Measurements from ENCODE around the gene USP9X. TPM values are rescaled to one million over a fixed set of nuclear protein-coding genes. Genes with fewer than 3 reads are reported as not detected.

The USP9X gene
- total and polyA plus RNA-seq, 2 experiments from 2014 or later, result 23.8 to 114 TPM

GRCh38 chrX:41176263-41176662 lies 91.0 kb downstream of the USP9X start:
- no peak for TF ChIP-seq EZH2phosphoT487 (IDR thresholded peaks at IDR 0.05; ENCODE audit: low read depth, severe bottlenecking, unreplicated experiment)
- TF ChIP-seq, protein P1, sequence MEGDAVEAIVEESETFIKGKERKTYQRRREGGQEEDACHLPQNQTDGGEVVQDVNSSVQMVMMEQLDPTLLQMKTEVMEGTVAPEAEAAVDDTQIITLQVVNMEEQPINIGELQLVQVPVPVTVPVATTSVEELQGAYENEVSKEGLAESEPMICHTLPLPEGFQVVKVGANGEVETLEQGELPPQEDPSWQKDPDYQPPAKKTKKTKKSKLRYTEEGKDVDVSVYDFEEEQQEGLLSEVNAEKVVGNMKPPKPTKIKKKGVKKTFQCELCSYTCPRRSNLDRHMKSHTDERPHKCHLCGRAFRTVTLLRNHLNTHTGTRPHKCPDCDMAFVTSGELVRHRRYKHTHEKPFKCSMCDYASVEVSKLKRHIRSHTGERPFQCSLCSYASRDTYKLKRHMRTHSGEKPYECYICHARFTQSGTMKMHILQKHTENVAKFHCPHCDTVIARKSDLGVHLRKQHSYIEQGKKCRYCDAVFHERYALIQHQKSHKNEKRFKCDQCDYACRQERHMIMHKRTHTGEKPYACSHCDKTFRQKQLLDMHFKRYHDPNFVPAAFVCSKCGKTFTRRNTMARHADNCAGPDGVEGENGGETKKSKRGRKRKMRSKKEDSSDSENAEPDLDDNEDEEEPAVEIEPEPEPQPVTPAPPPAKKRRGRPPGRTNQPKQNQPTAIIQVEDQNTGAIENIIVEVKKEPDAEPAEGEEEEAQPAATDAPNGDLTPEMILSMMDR (IDR thresholded peaks at IDR 0.05; ENCODE audit: poor library complexity), result no peak
- no peak for TF ChIP-seq EZH2 (IDR thresholded peaks at IDR 0.05; ENCODE audit: borderline replicate concordance)
- Histone ChIP-seq H3K4me3 (no peak overlapping the region), H3K36me3 (replicated peaks; ENCODE audit: insufficient read depth, low read depth) (no peaks in the 10 kb centered on the region), H2AFZ (no peak overlapping the region), H3K79me2 (peaks cover 26% of the 10 kb centered on the region), H3K9me2 (replicated peaks; ENCODE audit: insufficient read depth) (no peaks in the 10 kb centered on the region), H3K4me2 (no peak overlapping the region), H3K27me3 (no peaks in the 10 kb centered on the region), H4K20me1 (ENCODE audit: insufficient read depth, poor library complexity, severe bottlenecking) (no peaks in the 10 kb centered on the region), H3K4me1 (ENCODE audit: insufficient read depth) (no peaks in the 10 kb centered on the region), H3K27ac (no peak overlapping the region), H3K9me3 (ENCODE audit: low read depth) (no peaks in the 10 kb centered on the region)
- no peak for DNase-seq (ENCODE audit: low spot score)

- Histone ChIP-seq H3K27me3 (no peaks in the 10 kb centered on the region), H3K9me3 (ENCODE audit: low read depth) (no peaks in the 10 kb centered on the region), H3K4me3 (no peak overlapping the region), H3K4me2 (no peak overlapping the region), H3K4me1 (ENCODE audit: insufficient read depth) (no peaks in the 10 kb centered on the region), H3K27ac (no peak overlapping the region), H3K9me2 (replicated peaks; ENCODE audit: insufficient read depth) (no peaks in the 10 kb centered on the region), H4K20me1 (ENCODE audit: insufficient read depth, poor library complexity, severe bottlenecking) (no peaks in the 10 kb centered on the region), H3K79me2 (peaks cover 25% of the 10 kb centered on the region), H3K36me3 (replicated peaks; ENCODE audit: insufficient read depth, low read depth) (no peaks in the 10 kb centered on the region), H2AFZ (no peak overlapping the region)
- DNase-seq (ENCODE audit: low spot score), result no peak
- WGBS (ENCODE audit: low lambda C conversion rate, missing lambda C conversion rate), result 91% methylated on average over 3 of the region's 3 CpGs
- TF ChIP-seq EZH2phosphoT487 (IDR thresholded peaks at IDR 0.05; ENCODE audit: low read depth, severe bottlenecking, unreplicated experiment) (no peak), EZH2 (IDR thresholded peaks at IDR 0.05; ENCODE audit: borderline replicate concordance) (no peak)
- TF ChIP-seq, protein P1 (IDR thresholded peaks at IDR 0.05; ENCODE audit: poor library complexity), result no peak
These were observed 92.1 kb downstream of the USP9X start for GRCh38 chrX:41177297-41177696.

- TF ChIP-seq, protein P1 (IDR thresholded peaks at IDR 0.05; ENCODE audit: poor library complexity), result no peak
- TF ChIP-seq EZH2phosphoT487 (IDR thresholded peaks at IDR 0.05; ENCODE audit: low read depth, severe bottlenecking, unreplicated experiment) (no peak), EZH2 (IDR thresholded peaks at IDR 0.05; ENCODE audit: borderline replicate concordance) (no peak)
- 90% methylated on average over 7 of the region's 7 CpGs for WGBS (ENCODE audit: low lambda C conversion rate, missing lambda C conversion rate)
- Histone ChIP-seq H3K27ac (no peak overlapping the region), H3K4me1 (ENCODE audit: insufficient read depth) (no peaks in the 10 kb centered on the region), H3K79me2 (peaks cover 29% of the 10 kb centered on the region), H3K36me3 (replicated peaks; ENCODE audit: insufficient read depth, low read depth) (no peaks in the 10 kb centered on the region), H3K4me3 (no peak overlapping the region), H3K4me2 (no peak overlapping the region), H3K27me3 (no peaks in the 10 kb centered on the region), H3K9me2 (replicated peaks; ENCODE audit: insufficient read depth) (no peaks in the 10 kb centered on the region), H4K20me1 (ENCODE audit: insufficient read depth, poor library complexity, severe bottlenecking) (no peaks in the 10 kb centered on the region), H3K9me3 (ENCODE audit: low read depth) (no peaks in the 10 kb centered on the region), H2AFZ (no peak overlapping the region)
- no peak for DNase-seq (ENCODE audit: low spot score)
These were observed 93.0 kb downstream of the USP9X start for GRCh38 chrX:41178201-41178600.
